GM12878 (cell line): ENCODE results near the gene ZXDA.
"Not testable (repeated sequence)": the region's sequence is repeated elsewhere in the genome, so short reads cannot be mapped to it uniquely, and the experiment has no call there.

Source experiments
- ASH2L ChIP-seq: fragments of 300-600, 200-600 bp; sonication (generic); IDR thresholded peaks from 2 replicates; pipeline ENCODE4 v1.6.1; 2017; ENCODE audit warnings: low read depth, mild to moderate bottlenecking, borderline replicate concordance
- ATF2 ChIP-seq: IDR thresholded peaks from 2 replicates; pipeline ENCODE4 v1.6.1; 2012; ENCODE audit warnings: low read length, inconsistent platforms
- BHLHE40 ChIP-seq, 2 experiments: fragments of 450-650 bp in 1 of 2; IDR thresholded peaks; 2 replicates each; pipeline ENCODE4 v1.6.1; 2011 to 2017; ENCODE audit warnings: low read depth in 2 of 2, borderline replicate concordance in 1 of 2, improper control_type of control experiment in 1 of 2, low read length in 1 of 2, mild to moderate bottlenecking in 1 of 2
- BMI1 ChIP-seq: fragments of 450-650 bp; IDR thresholded peaks from 2 replicates; pipeline ENCODE4 v1.6.1; 2016; ENCODE audit warnings: mild to moderate bottlenecking, moderate library complexity, borderline replicate concordance
- CHD4 ChIP-seq: fragments of 200-600 bp; sonication (generic); IDR thresholded peaks from 2 replicates; pipeline ENCODE4 v1.6.1; 2016; ENCODE audit warnings: mild to moderate bottlenecking
- CTCF ChIP-seq, 3 experiments: IDR thresholded peaks in 2 of 3; conservative IDR thresholded peaks in 1 of 3; 2 replicates each; pipeline ENCODE4 v1.5.1; 2011; ENCODE audit warnings: low read depth in 3 of 3, low read length in 3 of 3, mild to moderate bottlenecking in 3 of 3, control low read depth in 2 of 3, moderate library complexity in 2 of 3, inconsistent platforms in 1 of 3, mixed read lengths in 1 of 3; ENCODE audit not compliant: control insufficient read depth in 2 of 3, insufficient read depth in 1 of 3; ENCODE audit errors: extremely low read depth in 1 of 3
- KDM1A ChIP-seq: fragments of 200-600 bp; sonication (generic); IDR thresholded peaks from 2 replicates; pipeline ENCODE4 v1.6.1; 2016; ENCODE audit warnings: borderline replicate concordance
- POLR2AphosphoS5 ChIP-seq: IDR thresholded peaks from 2 replicates; pipeline ENCODE4 v1.6.1; 2011; ENCODE audit warnings: mild to moderate bottlenecking, low read length, inconsistent platforms
- REST ChIP-seq: IDR thresholded peaks from 2 replicates; pipeline ENCODE4 v1.6.1; 2012; ENCODE audit warnings: mild to moderate bottlenecking, low read depth, low read length
- TAF1 ChIP-seq: IDR thresholded peaks from 2 replicates; pipeline ENCODE4 v1.6.1; 2011; ENCODE audit warnings: mild to moderate bottlenecking, low read depth, low read length, borderline replicate concordance

DNA sequence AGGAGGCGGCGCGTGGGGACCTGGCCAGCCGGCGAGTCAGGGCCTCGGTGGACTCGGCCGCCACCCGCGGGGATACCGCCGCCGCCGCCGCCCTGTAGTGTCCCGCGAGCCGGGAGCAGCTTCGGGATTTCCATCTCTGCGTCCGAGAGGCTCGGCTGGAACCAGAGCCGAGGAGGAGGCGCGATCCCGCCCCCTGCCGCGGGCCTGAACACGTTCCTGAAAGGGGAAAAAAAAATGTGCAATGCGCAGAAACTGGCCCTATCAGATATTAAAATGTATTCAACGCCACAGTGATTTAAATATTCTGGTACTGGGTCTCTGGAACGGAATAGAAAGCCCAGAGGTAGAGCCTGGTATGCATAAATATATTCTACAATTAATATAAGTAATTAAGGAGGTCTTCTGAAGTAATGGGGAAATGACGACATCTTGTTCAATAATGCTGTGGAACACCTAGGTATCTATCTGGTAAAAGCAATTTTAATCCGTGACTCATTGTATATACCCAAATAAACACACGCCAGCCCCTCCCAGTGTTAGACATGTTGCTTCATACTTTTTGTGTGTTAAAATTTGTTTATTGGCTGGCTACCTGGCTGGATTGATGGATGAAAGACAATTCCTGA lies at the start of gene ZXDA:
- not testable (repeated sequence) for TF ChIP-seq CTCF (IDR thresholded peaks at IDR 0.05 in 2 of 3, conservative IDR thresholded peaks at IDR 0.05 in 1 of 3; ENCODE audit: control insufficient read depth in 2 of 3, extremely low read depth in 1 of 3, insufficient read depth in 1 of 3, low read depth in 3 of 3, low read length in 3 of 3); TAF1; CHD4; POLR2AphosphoS5; REST; ASH2L; BMI1; KDM1A; BHLHE40 (IDR thresholded peaks at IDR 0.05; ENCODE audit: borderline replicate concordance in 1 of 2, low read depth in 2 of 2, low read length in 1 of 2); ATF2
